ENCODE data around the gene CILP2.
A peak's percentile ranks its signal among the peaks of the same experiment; 100 is the strongest.

Gene CILP2

GRCh38 chr19:19530423-19530804 lies 7.7 kb upstream of the CILP2 start:
- no peak for DNase-seq (ENCODE audit: low spot score)

GRCh38 chr19:19530889-19531288 lies 7.2 kb upstream of the CILP2 start:
- DNase-seq (ENCODE audit: low spot score) = no peak

- peak; percentile 88 for DNase-seq (ENCODE audit: low spot score)
Measured at GRCh38 chr19:19531951-19532805, 5.9 kb upstream of the CILP2 start.

- no peak for DNase-seq (ENCODE audit: low spot score)
Measured at GRCh38 chr19:19532806-19533701, 5.0 kb upstream of the CILP2 start.

GRCh38 chr19:19533841-19534240 lies 4.2 kb upstream of the CILP2 start:
- no peak for DNase-seq (ENCODE audit: low spot score)

- DNase-seq (ENCODE audit: low spot score) = no peak
Measured at GRCh38 chr19:19534556-19535265, 3.4 kb upstream of the CILP2 start.

- DNase-seq (ENCODE audit: low spot score) = no peak
Measured at GRCh38 chr19:19535311-19536191, 2.5 kb upstream of the CILP2 start.

- DNase-seq (ENCODE audit: low spot score) = no peak
Measured at GRCh38 chr19:19537075-19538048, 703 bp upstream of the CILP2 start.

- DNase-seq (ENCODE audit: low spot score) = no peak
Measured at GRCh38 chr19:19538785-19539166, 711 bp downstream of the CILP2 start.

GRCh38 chr19:19539698-19540063 lies 1.6 kb downstream of the CILP2 start:
- no peak for DNase-seq (ENCODE audit: low spot score)

- DNase-seq (ENCODE audit: low spot score) = peak; percentile 79
Measured at GRCh38 chr19:19540064-19540714, 2.1 kb downstream of the CILP2 start.

- peak; percentile 82 for DNase-seq (ENCODE audit: low spot score)
Measured at GRCh38 chr19:19540715-19541515, 2.9 kb downstream of the CILP2 start.

GRCh38 chr19:19541616-19542015 lies 3.6 kb downstream of the CILP2 start:
- no peak for DNase-seq (ENCODE audit: low spot score)

- DNase-seq (ENCODE audit: low spot score) = no peak
Measured at GRCh38 chr19:19542507-19542906, 4.4 kb downstream of the CILP2 start.

- DNase-seq (ENCODE audit: low spot score) = no peak
Measured at GRCh38 chr19:19543101-19543500, 5.0 kb downstream of the CILP2 start.

GRCh38 chr19:19543640-19544039 lies 5.6 kb downstream of the CILP2 start:
- no peak for DNase-seq (ENCODE audit: low spot score)

- DNase-seq (ENCODE audit: low spot score) = no peak
Measured at GRCh38 chr19:19544257-19544953, 6.3 kb downstream of the CILP2 start.

- no peak for DNase-seq (ENCODE audit: low spot score)
Measured at GRCh38 chr19:19544954-19545591, 7.0 kb downstream of the CILP2 start.

All from ecto neural progenitor cell (in vitro differentiated cells).